ENCODE measurements around the gene RHBDF1. TPM values are rescaled to one million over a fixed set of nuclear protein-coding genes. Genes with fewer than 3 reads are reported as not detected.
A peak's percentile ranks its signal among the peaks of the same experiment; 100 is the strongest.
"Not testable (repeated sequence)": the region's sequence is repeated elsewhere in the genome, so short reads cannot be mapped to it uniquely, and the experiment has no call there.

The RHBDF1 gene
- total RNA-seq, 2 donors from 2014 or later: 0.84 to 2.5 TPM

GRCh38 chr16:53346-54236, 18.8 kb downstream of the RHBDF1 start, which contains the start of the genes POLR3K and SNRNP25:
TSS of gene POLR3K (minus strand) at chr16:53608. CDS start at chr16:53586, 22 bp downstream.
TSS of gene SNRNP25 (plus strand) at chr16:53828. CDS start at chr16:54017, 189 bp downstream.
- no peaks in the 10 kb centered on the region for H3K27me3 Mint-ChIP-seq
- DNase-seq (ENCODE audit: low spot score): peak; percentile 99
- peaks cover 18 to 22% of the 10 kb centered on the region in 2 donors for H3K4me1 Mint-ChIP-seq (ENCODE audit: low read depth in 2 of 2)
- H3K36me3 Mint-ChIP-seq: peaks cover 13% of the 10 kb centered on the region
- no peaks in the 10 kb centered on the region for H3K9me3 Mint-ChIP-seq
- H3K4me3 Mint-ChIP-seq: peak within 1 kb of the TSS; percentile 99
- ATAC-seq: peak; percentile 98
- peak within 1 kb of the TSS; percentile 91 to 94 for H3K27ac Mint-ChIP-seq

GRCh38 chr16:50769-51591, 21.5 kb downstream of the RHBDF1 start:
- peak overlapping the region; percentile 99 for H3K4me3 Mint-ChIP-seq
- H3K36me3 Mint-ChIP-seq: peaks cover 15% of the 10 kb centered on the region
- ATAC-seq (no peak), DNase-seq (ENCODE audit: low spot score) (peak; percentile 10)
- H3K27me3 Mint-ChIP-seq: no peaks in the 10 kb centered on the region
- H3K9me3 Mint-ChIP-seq: no peaks in the 10 kb centered on the region
- H3K4me1 Mint-ChIP-seq (ENCODE audit: low read depth in 2 of 2): peaks cover 18 to 20% of the 10 kb centered on the region in 2 donors
- peak overlapping the region in 1 of 2 donors; percentile 50 for H3K27ac Mint-ChIP-seq

- ATAC-seq (no peak), DNase-seq (ENCODE audit: low spot score) (peak; percentile 20)
- Mint-ChIP-seq H3K4me1 (ENCODE audit: low read depth in 2 of 2) (peaks cover 18 to 19% of the 10 kb centered on the region in 2 donors), H3K27me3 (no peaks in the 10 kb centered on the region), H3K9me3 (no peaks in the 10 kb centered on the region), H3K27ac (no peak overlapping the region), H3K4me3 (no peak overlapping the region), H3K36me3 (peaks cover 34% of the 10 kb centered on the region)
Observed at GRCh38 chr16:47234-47633, 25.2 kb downstream of the RHBDF1 start.

GRCh38 chr16:46510-46909, 25.9 kb downstream of the RHBDF1 start:
- not testable (repeated sequence) for H3K27me3 Mint-ChIP-seq

GRCh38 chr16:45454-45853, 27.0 kb downstream of the RHBDF1 start:
- Mint-ChIP-seq H3K36me3 (peaks cover 33% of the 10 kb centered on the region), H3K27me3 (no peaks in the 10 kb centered on the region), H3K9me3 (no peaks in the 10 kb centered on the region), H3K4me1 (ENCODE audit: low read depth in 2 of 2) (peaks cover 13 to 16% of the 10 kb centered on the region in 2 donors), H3K27ac (no peak overlapping the region), H3K4me3 (no peak overlapping the region)
- ATAC-seq (no peak), DNase-seq (ENCODE audit: low spot score) (peak; percentile 15)

More at GRCh38 chr16:46510-46909, 25.9 kb downstream of the RHBDF1 start:
- H3K9me3 Mint-ChIP-seq, ATAC-seq, H3K4me3 Mint-ChIP-seq, H3K27ac Mint-ChIP-seq: not testable (repeated sequence)
- H3K4me1 Mint-ChIP-seq (ENCODE audit: low read depth in 2 of 2): peaks cover 22 to 24% of the 10 kb centered on the region in 2 donors
- peak; percentile 25 for DNase-seq (ENCODE audit: low spot score)
- H3K36me3 Mint-ChIP-seq: peaks cover 41% of the 10 kb centered on the region

- H3K27me3 Mint-ChIP-seq: no peaks in the 10 kb centered on the region
- H3K27ac Mint-ChIP-seq: no peak overlapping the region
- H3K4me3 Mint-ChIP-seq: no peak overlapping the region
- H3K36me3 Mint-ChIP-seq: peaks cover 28% of the 10 kb centered on the region
- no peak for ATAC-seq
- no peaks in the 10 kb centered on the region for H3K9me3 Mint-ChIP-seq
- H3K4me1 Mint-ChIP-seq (ENCODE audit: low read depth in 2 of 2): peaks cover 12 to 13% of the 10 kb centered on the region in 2 donors
- DNase-seq (ENCODE audit: low spot score): peak; percentile 16
Observed at GRCh38 chr16:44655-45054, 27.8 kb downstream of the RHBDF1 start.

GRCh38 chr16:43294-43693, 29.1 kb downstream of the RHBDF1 start:
- DNase-seq (ENCODE audit: low spot score): no peak

GRCh38 chr16:42691-43090, 29.7 kb downstream of the RHBDF1 start:
- H3K27ac Mint-ChIP-seq: no peak overlapping the region
- no peak for ATAC-seq
- peak; percentile 15 for DNase-seq (ENCODE audit: low spot score)

More at GRCh38 chr16:43294-43693, 29.1 kb downstream of the RHBDF1 start:
- no peak overlapping the region for H3K4me3 Mint-ChIP-seq
- no peak for ATAC-seq
- no peaks in the 10 kb centered on the region for H3K9me3 Mint-ChIP-seq
- H3K36me3 Mint-ChIP-seq: peaks cover 28% of the 10 kb centered on the region
- H3K27me3 Mint-ChIP-seq: no peaks in the 10 kb centered on the region
- H3K27ac Mint-ChIP-seq: no peak overlapping the region
- peaks cover 17 to 20% of the 10 kb centered on the region in 2 donors for H3K4me1 Mint-ChIP-seq (ENCODE audit: low read depth in 2 of 2)

GRCh38 chr16:42069-42457, 30.4 kb downstream of the RHBDF1 start:
- no peak for ATAC-seq
- Mint-ChIP-seq H3K4me1 (ENCODE audit: low read depth in 2 of 2) (peaks cover 17 to 20% of the 10 kb centered on the region in 2 donors), H3K4me3 (no peak overlapping the region), H3K36me3 (peaks cover 28% of the 10 kb centered on the region), H3K27ac (no peak overlapping the region), H3K9me3 (no peaks in the 10 kb centered on the region), H3K27me3 (no peaks in the 10 kb centered on the region)
- peak; percentile 0 for DNase-seq (ENCODE audit: low spot score)

More at GRCh38 chr16:42691-43090, 29.7 kb downstream of the RHBDF1 start:
- no peaks in the 10 kb centered on the region for H3K27me3 Mint-ChIP-seq
- H3K9me3 Mint-ChIP-seq: no peaks in the 10 kb centered on the region
- H3K36me3 Mint-ChIP-seq: peaks cover 28% of the 10 kb centered on the region
- H3K4me1 Mint-ChIP-seq (ENCODE audit: low read depth in 2 of 2): peaks cover 17 to 20% of the 10 kb centered on the region in 2 donors
- no peak overlapping the region for H3K4me3 Mint-ChIP-seq

- no peak for ATAC-seq
- Mint-ChIP-seq H3K36me3 (peaks cover 28% of the 10 kb centered on the region), H3K9me3 (no peaks in the 10 kb centered on the region), H3K4me1 (ENCODE audit: low read depth in 2 of 2) (peaks cover 17 to 20% of the 10 kb centered on the region in 2 donors), H3K27me3 (no peaks in the 10 kb centered on the region), H3K27ac (no peak overlapping the region), H3K4me3 (no peak overlapping the region)
- peak; percentile 45 for DNase-seq (ENCODE audit: low spot score)
Observed at GRCh38 chr16:41439-42068, 30.9 kb downstream of the RHBDF1 start.

GRCh38 chr16:38941-39892, 33.2 kb downstream of the RHBDF1 start:
- ATAC-seq (peak; percentile 61 to 66), DNase-seq (ENCODE audit: low spot score) (peak; percentile 40)
- Mint-ChIP-seq H3K9me3 (no peaks in the 10 kb centered on the region), H3K4me1 (ENCODE audit: low read depth in 2 of 2) (peaks cover 24 to 25% of the 10 kb centered on the region in 2 donors), H3K36me3 (peaks cover 22% of the 10 kb centered on the region), H3K27ac (no peak overlapping the region), H3K27me3 (no peaks in the 10 kb centered on the region), H3K4me3 (no peak overlapping the region)

GRCh38 chr16:38206-38605, 34.2 kb downstream of the RHBDF1 start:
- Mint-ChIP-seq H3K36me3 (peaks cover 16% of the 10 kb centered on the region), H3K4me1 (ENCODE audit: low read depth in 2 of 2) (peaks cover 23 to 25% of the 10 kb centered on the region in 2 donors)
- H3K27ac Mint-ChIP-seq, ATAC-seq, H3K4me3 Mint-ChIP-seq, H3K9me3 Mint-ChIP-seq, H3K27me3 Mint-ChIP-seq: not testable (repeated sequence)
- DNase-seq (ENCODE audit: low spot score): peak; percentile 12

Data from natural killer cell treated with Interleukin-12 subunit alpha and Interleukin-12 subunit beta and Interleukin-15 and Interleukin-18, amount 100 ng/mL, for 72 hours (primary cell).